ENCODE measurements around the gene MTMR12.

GRCh38 chr5:32190095-32190494 lies 122.6 kb downstream of the MTMR12 start:
- TF ChIP-seq EZH2 (IDR thresholded peaks at IDR 0.05) (no peak), POLR2AphosphoS5 (IDR thresholded peaks at IDR 0.05; ENCODE audit: borderline replicate concordance, low read depth, low read length) (no peak)

All from SK-N-MC (cell line).